Transverse colon (tissue), 4 donors: ENCODE results near the gene EIF4ENIF1. TPM values are rescaled to one million over a fixed set of nuclear protein-coding genes. Genes with fewer than 3 reads are reported as not detected.
"Not testable (repeated sequence)": the region's sequence is repeated elsewhere in the genome, so short reads cannot be mapped to it uniquely, and the experiment has no call there.

ENCODE experiments used
- DNase-seq: peaks from one replicate; pipeline ENCODE4 v3.0.0-alpha.2; 2019
- H3K27ac ChIP-seq, 4 donors: fragments of 200-600 bp; sonication (generic); 2 replicates each; pipeline ENCODE4 v1.5.1; 2016 to 2018; ENCODE audit warnings: inconsistent platforms in 4 of 4
- H3K27me3 ChIP-seq: fragments of 200-600 bp; sonication (generic); 2 replicates; pipeline ENCODE4 v1.5.1; 2017; ENCODE audit warnings: inconsistent platforms
- H3K36me3 ChIP-seq, 4 donors: fragments of 200-600 bp; sonication (generic); 2 replicates each; pipeline ENCODE4 v1.5.1; 2017 to 2019; ENCODE audit warnings: inconsistent platforms in 4 of 4
- H3K4me1 ChIP-seq, 4 donors: fragments of 200-600 bp; sonication (generic); 2 replicates each; pipeline ENCODE4 v1.5.1; 2017 to 2020; ENCODE audit warnings: inconsistent platforms in 4 of 4
- H3K4me3 ChIP-seq, 4 donors: fragments of 200-600 bp; sonication (generic); 1 replicate in 1 of 4; 2 replicates in 3 of 4; pipeline versions ENCODE4 v1.5.1 to v1.6.1; 2017 to 2019; ENCODE audit warnings: inconsistent platforms in 4 of 4
- H3K9me3 ChIP-seq, 2 donors: fragments of 200-600 bp; sonication (generic); 2 replicates each; pipeline ENCODE4 v1.5.1; 2017 to 2019; ENCODE audit warnings: inconsistent platforms in 2 of 2
- CTCF ChIP-seq, 5 experiments: fragments of 200-600 bp in 3 of 5; fragments of 450-650 bp in 2 of 5; sonication (generic) in 3 of 5; IDR thresholded peaks; 1 replicate in 2 of 5; 2 replicates in 3 of 5; pipeline ENCODE4 v1.5.1; 2016 to 2017; ENCODE audit warnings: antibody characterized with exemption in 5 of 5, inconsistent platforms in 3 of 5, mild to moderate bottlenecking in 2 of 5, moderate library complexity in 1 of 5
- EP300 ChIP-seq: sonication (generic); formaldehyde crosslinking; IDR thresholded peaks from one replicate; pipeline ENCODE4 v1.6.1; 2017; ENCODE audit warnings: antibody characterized with exemption, low read depth
- POLR2A ChIP-seq: fragments of 450-650 bp; IDR thresholded peaks from one replicate; pipeline ENCODE4 v1.6.1; 2016; ENCODE audit warnings: antibody characterized with exemption, mild to moderate bottlenecking, moderate library complexity
- POLR2AphosphoS5 ChIP-seq, 3 donors: sonication (generic); formaldehyde crosslinking; IDR thresholded peaks; one replicate each; pipeline ENCODE4 v1.6.1; 2016; ENCODE audit warnings: antibody characterized with exemption in 3 of 3
- WGBS, 2 donors: methylation state at CpG; one replicate each; pipeline ENCODE4 v1.1.5; 2018; ENCODE audit warnings: low coverage in 1 of 2; 5-methylcytosine and 5-hydroxymethylcytosine counted together
- in situ Hi-C, 4 donors: fragments of 200-750 bp; cut with MboI; loops; one replicate each; pipeline versions ENCODE4 v1.15.0 to v1.15.1; 2017; ENCODE audit warnings: low sequenced_read_pairs in 3 of 4, low pct_ligation_motif_present in 1 of 4, low pct_unique_long_range_greater_than_20kb in 1 of 4
- intact Hi-C: fragments of 100-400 bp; cut with DNase I; formaldehyde crosslinking; loops from one replicate; pipeline ENCODE4 v1.15.1; 2023; ENCODE audit warnings: low total_unique reads
- total RNA-seq, 4 donors: library from RNA; depleted of rRNA; stranded (reverse); fragments of >200 nt; gene quantifications; one replicate each; pipeline ENCODE4 v1.1.0, GENCODE V29; 2016

EIF4ENIF1 gene
- total RNA-seq, 4 donors from 2014 or later: 14.4 to 66.1 (median 17.2) TPM

- no peaks in the 10 kb centered on the region for H3K36me3 ChIP-seq
- H3K4me3 ChIP-seq: no peak overlapping the region
- H3K27ac ChIP-seq: no peak overlapping the region
- WGBS, 2 donors: 88 to 92% methylated on average over 4 to 5 of the region's 5 CpGs
- intact Hi-C loops: no loop called here
- DNase-seq: no peak
- peaks cover 0 to 20% (median 13%) of the 10 kb centered on the region in 4 donors for H3K4me1 ChIP-seq
- in situ Hi-C loops: no loop called here
- no peaks in the 10 kb centered on the region for H3K27me3 ChIP-seq
- no peak for TF ChIP-seq POLR2A
- no peak for TF ChIP-seq CTCF (IDR thresholded peaks at IDR 0.05)
- TF ChIP-seq POLR2AphosphoS5 (IDR thresholded peaks at IDR 0.05): no peak
- no peak for TF ChIP-seq EP300
- H3K9me3 ChIP-seq: no peaks in the 10 kb centered on the region
Measured at GRCh38 chr22:31533374-31533773, 43.7 kb upstream of the EIF4ENIF1 start.

- Histone ChIP-seq H3K27ac (peak overlapping the region in 3 of 4 donors; percentile 20 to 77 (median 33)), H3K27me3 (no peaks in the 10 kb centered on the region), H3K36me3 (no peaks in the 10 kb centered on the region), H3K4me1 (peaks cover 0 to 20% (median 13%) of the 10 kb centered on the region in 4 donors), H3K4me3 (no peak overlapping the region), H3K9me3 (no peaks in the 10 kb centered on the region)
- in situ Hi-C loops: no loop called here
- 80 to 100% methylated on average over 1 of the region's 1 CpG for WGBS, 2 donors
- intact Hi-C loops: no loop called here
- TF ChIP-seq POLR2A (no peak), POLR2AphosphoS5 (IDR thresholded peaks at IDR 0.05) (no peak), CTCF (IDR thresholded peaks at IDR 0.05) (no peak), EP300 (no peak)
- DNase-seq: no peak
Measured at GRCh38 chr22:31532060-31532459, 42.4 kb upstream of the EIF4ENIF1 start.

- no peak for TF ChIP-seq EP300
- no peak for TF ChIP-seq CTCF (IDR thresholded peaks at IDR 0.05)
- TF ChIP-seq POLR2AphosphoS5 (IDR thresholded peaks at IDR 0.05): no peak
- no peak for TF ChIP-seq POLR2A
- intact Hi-C loops (no loop called here), in situ Hi-C loops (no loop called here)
- Histone ChIP-seq H3K4me1 (peaks cover 0 to 20% (median 13%) of the 10 kb centered on the region in 4 donors), H3K36me3 (no peaks in the 10 kb centered on the region), H3K4me3 (no peak overlapping the region), H3K27ac (peak overlapping the region; percentile 33 to 77 (median 59)), H3K9me3 (no peaks in the 10 kb centered on the region), H3K27me3 (no peaks in the 10 kb centered on the region)
- 48 to 52% methylated on average over 2 to 3 of the region's 3 CpGs for WGBS, 2 donors
- DNase-seq: no peak
Measured at GRCh38 chr22:31530823-31531195, 41.2 kb upstream of the EIF4ENIF1 start.

- H3K9me3 ChIP-seq: no peaks in the 10 kb centered on the region
- H3K4me3 ChIP-seq: no peak overlapping the region
- H3K27me3 ChIP-seq: no peaks in the 10 kb centered on the region
- 84 to 91% methylated on average over 6 to 7 of the region's 7 CpGs for WGBS, 2 donors
- in situ Hi-C loops (no loop called here), intact Hi-C loops (no loop called here)
- no peak overlapping the region for H3K27ac ChIP-seq
- DNase-seq: no peak
- H3K4me1 ChIP-seq: peaks cover 0 to 18% (median 10%) of the 10 kb centered on the region in 4 donors
- H3K36me3 ChIP-seq: no peaks in the 10 kb centered on the region
- TF ChIP-seq EP300 (no peak), POLR2A (no peak), CTCF (IDR thresholded peaks at IDR 0.05) (no peak), POLR2AphosphoS5 (IDR thresholded peaks at IDR 0.05) (no peak)
Measured at GRCh38 chr22:31526270-31526669, 36.6 kb upstream of the EIF4ENIF1 start.

GRCh38 chr22:31524132-31524531 is 34.5 kb upstream of the EIF4ENIF1 start:
- H3K36me3 ChIP-seq, H3K4me3 ChIP-seq, H3K27me3 ChIP-seq, in situ Hi-C loops, DNase-seq, intact Hi-C loops, H3K27ac ChIP-seq, H3K9me3 ChIP-seq: not testable (repeated sequence)
- 93% methylated on average over 5 of the region's 5 CpGs for WGBS, 2 donors
- H3K4me1 ChIP-seq: peaks cover 0 to 11% (median 4%) of the 10 kb centered on the region in 4 donors
